Activated T-cell treated with anti-CD3 and anti-CD28 coated beads, Interleukin-2, amount 50 U/mL, for 1 hour (primary cell): ENCODE data around the gene ANKUB1.
A peak's percentile ranks its signal among the peaks of the same experiment; 100 is the strongest.

ENCODE experiments used
- DNase-seq: peaks from one replicate; pipeline ENCODE4 v3.0.0-alpha.2; 2020

ANKUB1 gene

GRCh38 chr3:149752788-149753136, 39.6 kb downstream of the ANKUB1 start:
- no peak for DNase-seq

- peak; percentile 76 for DNase-seq
These were observed 40.1 kb downstream of the ANKUB1 start, which contains the start of gene COMMD2 for GRCh38 chr3:149752051-149752787. Gene COMMD2, minus strand, starts transcription at chr3:149752489. Its CDS starts 45 bp downstream, at chr3:149752444.

GRCh38 chr3:149751551-149751950, 40.8 kb downstream of the ANKUB1 start:
- DNase-seq = no peak

GRCh38 chr3:149744606-149745005, 47.7 kb downstream of the ANKUB1 start:
- no peak for DNase-seq

- DNase-seq = no peak
These were observed 48.2 kb downstream of the ANKUB1 start for GRCh38 chr3:149744151-149744550.

GRCh38 chr3:149739396-149739795, 53.0 kb downstream of the ANKUB1 start:
- DNase-seq = no peak

GRCh38 chr3:149738876-149739275, 53.5 kb downstream of the ANKUB1 start:
- no peak for DNase-seq

- DNase-seq = no peak
These were observed 55.5 kb downstream of the ANKUB1 start for GRCh38 chr3:149736953-149737205.

GRCh38 chr3:149736175-149736952, 56.0 kb downstream of the ANKUB1 start:
- no peak for DNase-seq

GRCh38 chr3:149732234-149732633, 60.1 kb downstream of the ANKUB1 start:
- no peak for DNase-seq

GRCh38 chr3:149727656-149728055, 64.7 kb downstream of the ANKUB1 start:
- no peak for DNase-seq

- DNase-seq = no peak
These were observed 65.5 kb downstream of the ANKUB1 start for GRCh38 chr3:149726716-149727407.

- DNase-seq = no peak
These were observed 68.6 kb downstream of the ANKUB1 start for GRCh38 chr3:149723781-149724180.

- DNase-seq = no peak
These were observed 71.4 kb downstream of the ANKUB1 start for GRCh38 chr3:149720918-149721317.

GRCh38 chr3:149717391-149718056, 74.8 kb downstream of the ANKUB1 start:
- no peak for DNase-seq

GRCh38 chr3:149716984-149717383, 75.4 kb downstream of the ANKUB1 start:
- DNase-seq = no peak

GRCh38 chr3:149715247-149715646, 77.1 kb downstream of the ANKUB1 start:
- no peak for DNase-seq

GRCh38 chr3:149713730-149714654, 78.4 kb downstream of the ANKUB1 start:
- no peak for DNase-seq
